Progenitor cell of endocrine pancreas (in vitro differentiated cells): ENCODE results near the gene HAUS8. TPM values are rescaled to one million over a fixed set of nuclear protein-coding genes. Genes with fewer than 3 reads are reported as not detected.

ENCODE experiments used
- DNase-seq: peaks from one replicate; pipeline ENCODE4 v3.0.0; 2021; ENCODE audit warnings: low spot score; ENCODE audit not compliant: unreplicated experiment
- H3K27ac Mint-ChIP-seq: 2 replicates; pipeline ENCODE4 v1.8.0; 2021; ENCODE audit warnings: mild to moderate bottlenecking, moderate library complexity, mixed read lengths
- H3K27me3 Mint-ChIP-seq: 2 replicates; pipeline ENCODE4 v1.8.0; 2021; ENCODE audit warnings: mixed read lengths
- H3K36me3 Mint-ChIP-seq: 2 replicates; pipeline ENCODE4 v1.8.0; 2022; ENCODE audit warnings: mixed read lengths; ENCODE audit not compliant: insufficient read depth
- H3K4me1 Mint-ChIP-seq: 2 replicates; pipeline ENCODE4 v1.8.0; 2021; ENCODE audit warnings: low read depth, mixed read lengths
- H3K4me3 Mint-ChIP-seq: 2 replicates; pipeline ENCODE4 v1.8.0; 2021; ENCODE audit warnings: low read depth, mild to moderate bottlenecking, moderate library complexity, mixed read lengths
- H3K9me3 Mint-ChIP-seq: 2 replicates; pipeline ENCODE4 v1.8.0; 2021; ENCODE audit warnings: low read depth, mixed read lengths
- total RNA-seq: library from RNA; stranded (reverse); gene quantifications from 2 replicates; pipeline ENCODE4 v1.2.1, GENCODE V29; 2021
- TF ChIP-seq, protein P1 (sequence below): fragments of 200-600 bp; sonication (generic); IDR thresholded peaks from one replicate; pipeline ENCODE4 v1.5.0; 2021; ENCODE audit warnings: antibody characterized with exemption, mild to moderate bottlenecking; ENCODE audit not compliant: unreplicated experiment

Gene HAUS8
- total RNA-seq, 1 donor from 2014 or later = 17.7 TPM

DNA sequence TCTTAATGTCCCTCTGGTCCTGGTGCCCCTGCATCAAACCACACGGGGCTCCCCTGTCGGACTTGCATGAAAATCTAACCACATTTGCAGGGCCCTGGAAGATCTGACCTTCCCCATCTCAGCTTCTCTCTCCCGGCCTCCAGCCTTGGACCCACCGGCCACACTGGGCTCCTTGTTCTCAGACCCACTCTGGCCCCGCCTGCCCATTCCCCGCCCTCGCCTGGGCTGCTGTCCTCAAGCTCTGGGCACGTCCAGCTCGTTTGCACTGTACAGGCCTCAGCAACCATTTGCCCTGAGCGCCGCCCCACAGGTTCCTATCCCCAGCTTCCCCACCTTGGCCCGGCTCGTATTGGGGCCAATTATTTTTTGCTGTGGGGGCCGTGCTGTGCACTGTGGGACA, 10.9 kb upstream of the HAUS8 start:
- TF ChIP-seq, protein P1, sequence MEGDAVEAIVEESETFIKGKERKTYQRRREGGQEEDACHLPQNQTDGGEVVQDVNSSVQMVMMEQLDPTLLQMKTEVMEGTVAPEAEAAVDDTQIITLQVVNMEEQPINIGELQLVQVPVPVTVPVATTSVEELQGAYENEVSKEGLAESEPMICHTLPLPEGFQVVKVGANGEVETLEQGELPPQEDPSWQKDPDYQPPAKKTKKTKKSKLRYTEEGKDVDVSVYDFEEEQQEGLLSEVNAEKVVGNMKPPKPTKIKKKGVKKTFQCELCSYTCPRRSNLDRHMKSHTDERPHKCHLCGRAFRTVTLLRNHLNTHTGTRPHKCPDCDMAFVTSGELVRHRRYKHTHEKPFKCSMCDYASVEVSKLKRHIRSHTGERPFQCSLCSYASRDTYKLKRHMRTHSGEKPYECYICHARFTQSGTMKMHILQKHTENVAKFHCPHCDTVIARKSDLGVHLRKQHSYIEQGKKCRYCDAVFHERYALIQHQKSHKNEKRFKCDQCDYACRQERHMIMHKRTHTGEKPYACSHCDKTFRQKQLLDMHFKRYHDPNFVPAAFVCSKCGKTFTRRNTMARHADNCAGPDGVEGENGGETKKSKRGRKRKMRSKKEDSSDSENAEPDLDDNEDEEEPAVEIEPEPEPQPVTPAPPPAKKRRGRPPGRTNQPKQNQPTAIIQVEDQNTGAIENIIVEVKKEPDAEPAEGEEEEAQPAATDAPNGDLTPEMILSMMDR = no peak
- no peak for DNase-seq
- Mint-ChIP-seq H3K27ac (no peak overlapping the region), H3K27me3 (no peaks in the 10 kb centered on the region), H3K4me3 (no peak overlapping the region), H3K9me3 (no peaks in the 10 kb centered on the region), H3K36me3 (peaks cover 5% of the 10 kb centered on the region), H3K4me1 (peaks cover 2% of the 10 kb centered on the region)

DNA sequence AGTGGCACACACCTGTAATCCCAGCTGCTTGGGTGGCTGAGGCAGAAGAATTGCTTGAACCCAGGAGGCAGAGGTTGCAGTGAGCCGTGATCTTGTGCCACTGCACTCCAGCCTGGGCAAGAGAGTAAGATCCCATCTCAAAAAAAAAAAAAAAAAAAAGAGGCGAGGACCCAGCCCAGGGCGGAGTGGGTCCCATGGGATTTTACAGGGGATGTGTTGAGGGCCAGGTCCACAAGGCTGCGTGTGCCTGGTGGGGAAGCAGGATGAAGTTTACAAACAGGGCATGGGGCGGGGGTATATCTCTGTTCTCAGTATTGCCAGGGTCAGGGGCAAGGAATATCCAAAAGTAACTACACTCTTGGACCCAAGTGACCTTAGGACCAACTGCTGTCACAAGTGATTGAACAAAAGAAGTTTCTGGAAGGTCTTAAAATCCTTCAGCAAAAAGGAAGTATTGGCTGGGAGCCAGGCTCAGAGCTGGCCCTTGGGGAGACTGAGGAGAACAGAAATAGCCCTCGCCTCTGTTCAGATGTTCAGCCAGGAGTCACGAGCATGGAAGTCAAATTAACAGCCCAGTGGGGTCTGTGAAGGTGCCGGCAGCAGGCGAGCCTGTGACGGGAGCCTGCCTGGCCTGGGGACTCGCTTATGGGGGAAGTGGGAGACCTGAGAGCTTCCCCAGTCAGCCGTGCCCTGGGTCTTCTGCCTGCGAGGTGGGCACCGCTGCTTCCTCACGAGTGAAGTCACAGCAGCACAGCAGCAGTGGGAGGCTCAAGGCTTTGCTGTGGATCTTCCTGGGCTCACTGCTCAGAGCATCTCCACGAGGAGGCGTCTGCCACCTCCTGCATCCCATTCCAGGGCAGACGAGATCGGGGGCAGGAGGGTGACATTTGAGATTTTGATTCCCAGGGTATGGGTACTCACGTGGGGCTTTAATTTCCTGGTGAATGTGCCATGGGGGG, 6.7 kb upstream of the HAUS8 start:
- no peak overlapping the region for H3K27ac Mint-ChIP-seq
- H3K4me1 Mint-ChIP-seq = peaks cover 4% of the 10 kb centered on the region
- H3K36me3 Mint-ChIP-seq = no peaks in the 10 kb centered on the region
- no peaks in the 10 kb centered on the region for H3K27me3 Mint-ChIP-seq
- no peak for DNase-seq
- H3K9me3 Mint-ChIP-seq = no peaks in the 10 kb centered on the region
- H3K4me3 Mint-ChIP-seq = no peak overlapping the region
- TF ChIP-seq, protein P1 = no peak

DNA sequence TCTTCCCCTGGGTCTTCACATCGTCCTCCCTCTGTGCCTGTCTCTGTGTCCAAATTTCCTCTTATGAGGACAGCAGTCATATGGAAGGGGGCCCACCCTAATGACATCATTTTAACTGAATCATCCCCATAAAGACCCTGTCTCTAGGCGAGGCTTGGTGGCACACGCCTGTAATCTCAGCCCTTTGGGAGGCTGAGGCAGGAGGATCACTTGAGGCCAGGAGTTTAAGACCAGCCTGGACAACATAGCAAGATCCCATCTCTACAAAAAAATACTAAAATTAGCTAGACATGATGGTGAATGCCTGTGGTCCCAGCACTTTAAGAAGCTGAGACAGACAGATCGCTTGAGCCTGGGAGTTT, 5.2 kb upstream of the HAUS8 start:
- no peaks in the 10 kb centered on the region for H3K27me3 Mint-ChIP-seq
- no peaks in the 10 kb centered on the region for H3K36me3 Mint-ChIP-seq
- peaks cover 10% of the 10 kb centered on the region for H3K4me1 Mint-ChIP-seq
- H3K27ac Mint-ChIP-seq = no peak overlapping the region
- no peak for DNase-seq
- TF ChIP-seq, protein P1 = no peak
- H3K4me3 Mint-ChIP-seq = no peak overlapping the region
- H3K9me3 Mint-ChIP-seq = no peaks in the 10 kb centered on the region

DNA sequence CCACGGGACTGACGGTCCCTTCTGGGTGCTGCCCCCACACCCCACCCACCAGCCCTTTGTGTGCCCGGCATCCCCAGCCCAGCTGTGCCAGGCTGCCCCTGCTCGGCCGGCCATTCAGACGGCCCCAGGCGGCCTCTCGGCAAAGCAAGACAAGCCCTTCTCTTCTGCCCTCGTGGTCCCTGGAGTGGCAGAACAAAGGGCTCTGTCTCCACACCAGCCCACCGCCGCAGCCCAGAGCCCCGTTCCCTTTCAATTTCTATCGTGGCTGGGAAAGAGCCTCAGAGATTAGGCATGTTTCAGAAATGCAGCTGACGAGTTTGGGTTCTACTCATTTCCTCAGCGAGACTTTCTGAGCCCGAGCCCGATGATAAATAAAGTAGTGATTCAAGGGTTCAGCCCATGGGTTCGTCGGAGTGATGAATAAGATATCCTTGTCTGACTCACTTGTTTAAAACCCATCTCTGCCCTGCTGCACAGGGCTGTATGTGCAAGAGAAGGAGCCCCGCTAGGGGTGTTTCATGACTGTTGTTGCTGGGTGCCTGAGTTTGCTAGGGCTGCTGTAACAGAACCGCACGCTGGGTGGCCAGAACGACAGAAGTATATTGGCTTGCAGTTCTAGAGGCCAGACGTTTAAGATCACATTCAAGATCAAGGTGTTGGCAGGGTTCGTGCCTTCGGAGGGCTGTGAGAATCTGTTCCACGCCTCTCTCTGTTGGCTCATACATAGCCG, 4.6 kb upstream of the HAUS8 start:
- no peak overlapping the region for H3K27ac Mint-ChIP-seq
- H3K27me3 Mint-ChIP-seq = no peaks in the 10 kb centered on the region
- H3K9me3 Mint-ChIP-seq = no peaks in the 10 kb centered on the region
- DNase-seq = no peak
- no peak overlapping the region for H3K4me3 Mint-ChIP-seq
- H3K36me3 Mint-ChIP-seq = no peaks in the 10 kb centered on the region
- peaks cover 10% of the 10 kb centered on the region for H3K4me1 Mint-ChIP-seq
- TF ChIP-seq, protein P1 = no peak

DNA sequence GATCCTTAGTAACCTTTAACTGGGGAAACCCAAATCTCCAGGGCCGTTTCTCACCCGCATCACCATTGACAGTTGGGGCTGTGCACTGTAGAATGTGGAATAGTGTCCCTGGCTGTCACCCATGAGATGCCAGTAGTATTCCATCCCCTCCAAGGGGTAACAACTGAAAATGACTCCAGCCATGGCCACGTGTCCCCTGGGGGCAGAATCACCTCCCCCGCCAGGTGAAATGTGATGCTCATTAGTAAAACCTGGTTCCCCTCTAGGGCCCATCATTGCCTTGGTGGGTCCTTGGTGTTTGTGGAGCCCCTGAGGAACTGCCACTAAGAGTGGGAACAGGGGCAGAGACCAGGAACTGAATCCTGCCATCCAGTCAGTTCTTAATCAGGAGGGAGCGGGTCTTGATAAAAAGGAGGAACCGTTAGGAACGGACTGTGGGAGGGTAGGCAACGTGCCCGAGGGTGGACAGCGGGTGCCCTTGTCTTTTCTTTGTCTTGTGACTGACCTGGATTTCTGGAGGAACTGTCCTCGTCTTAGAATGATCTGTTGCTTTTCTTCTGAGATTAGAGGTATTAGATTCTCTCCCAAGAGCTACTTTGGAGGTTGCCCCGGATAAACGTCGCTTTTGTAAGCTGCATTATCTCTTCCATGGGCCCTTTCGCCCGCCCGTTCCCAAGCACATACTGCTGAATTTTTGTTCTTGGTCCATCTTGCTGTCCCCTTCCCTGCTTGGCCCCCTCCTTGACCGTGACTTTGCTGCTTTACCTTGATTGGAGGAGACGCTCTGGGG, 3.9 kb upstream of the HAUS8 start:
- peaks cover 17% of the 10 kb centered on the region for H3K4me1 Mint-ChIP-seq
- DNase-seq = no peak
- no peaks in the 10 kb centered on the region for H3K36me3 Mint-ChIP-seq
- H3K9me3 Mint-ChIP-seq = no peaks in the 10 kb centered on the region
- TF ChIP-seq, protein P1 = no peak
- no peaks in the 10 kb centered on the region for H3K27me3 Mint-ChIP-seq
- H3K27ac Mint-ChIP-seq = no peak overlapping the region
- H3K4me3 Mint-ChIP-seq = no peak overlapping the region
